Measurements from ENCODE around the gene TJP1.

The TJP1 gene

GRCh38 chr15:29822100-29822683 lies at the start of gene TJP1:
TJP1 (minus strand) TSS chr15:29822468; CDS start chr15:29822028, 440 bp downstream.
- peak; percentile 84 for DNase-seq (ENCODE audit: low spot score)

- no peak for DNase-seq (ENCODE audit: low spot score)
These were observed 49.1 kb upstream of the TJP1 start for GRCh38 chr15:29871401-29871800.

DNA sequence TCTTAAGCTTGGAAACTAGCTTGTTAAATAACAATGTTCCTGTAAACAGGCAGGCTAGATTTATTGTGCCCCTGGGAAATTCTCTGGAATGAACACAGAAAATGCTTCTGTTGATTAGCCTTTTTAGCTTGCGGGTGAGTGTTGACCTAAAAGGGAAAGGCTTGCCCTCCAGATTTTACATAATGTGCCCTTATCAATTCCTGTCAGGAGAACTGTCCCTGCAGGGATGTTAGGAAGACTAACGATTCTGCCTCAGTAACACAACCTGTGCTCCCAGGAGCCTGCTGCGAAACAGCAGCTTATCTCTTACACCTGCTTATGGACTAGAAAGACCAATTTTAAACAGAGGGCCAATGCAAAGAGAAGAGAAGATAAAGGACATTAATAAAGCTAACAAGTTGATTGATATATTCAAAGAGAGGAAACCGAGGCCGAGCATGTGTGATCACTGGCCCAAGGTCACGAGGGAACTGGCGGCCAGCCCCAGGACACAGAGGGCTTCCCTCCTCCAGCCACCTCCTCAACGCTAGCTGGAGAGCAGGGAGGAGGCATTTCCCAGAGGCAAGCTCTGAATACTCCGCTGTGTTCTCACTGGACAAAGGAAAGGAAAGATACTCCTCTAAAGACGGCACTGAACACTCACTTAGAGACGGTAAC lies 48.4 kb upstream of the TJP1 start:
- no peak for DNase-seq (ENCODE audit: low spot score)

DNA sequence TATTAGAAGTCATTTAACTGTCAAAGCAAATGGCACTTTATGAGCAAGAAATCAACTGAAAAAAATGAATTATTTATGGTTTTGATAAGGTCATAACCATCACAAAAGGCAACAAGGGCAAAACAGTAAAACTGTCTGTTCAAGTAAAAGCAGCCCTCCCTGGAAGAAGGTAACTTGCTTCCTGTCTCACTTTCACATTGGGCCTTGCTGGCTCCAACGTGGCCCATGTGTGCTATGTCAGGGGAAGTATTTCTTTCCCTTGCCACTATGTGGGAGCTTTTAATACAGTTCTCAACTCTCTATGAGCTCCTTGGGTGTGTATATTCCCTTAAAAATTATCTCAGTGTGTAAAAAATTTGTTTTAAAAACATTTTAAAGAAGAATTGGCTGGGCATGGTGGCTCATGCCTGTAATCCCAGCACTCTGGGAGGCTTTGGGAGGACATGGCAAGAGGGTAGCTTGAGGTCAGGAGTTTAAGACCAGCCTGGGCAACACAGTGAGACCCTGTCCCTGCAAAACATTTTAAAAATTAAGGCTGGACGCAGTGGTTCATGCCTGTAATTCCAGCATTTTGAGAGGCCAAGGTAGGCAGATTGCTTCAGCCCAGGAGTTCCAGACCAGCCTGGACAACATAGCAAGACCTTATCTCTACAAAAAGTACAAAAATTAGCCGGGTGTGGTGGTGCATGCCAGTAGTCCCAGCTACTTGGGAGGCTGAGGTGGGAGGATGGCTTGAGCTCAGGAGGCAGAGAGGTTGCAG lies 45.2 kb upstream of the TJP1 start:
- DNase-seq (ENCODE audit: low spot score) = no peak

GRCh38 chr15:29866337-29866736 lies 44.1 kb upstream of the TJP1 start:
- no peak for DNase-seq (ENCODE audit: low spot score)

DNA sequence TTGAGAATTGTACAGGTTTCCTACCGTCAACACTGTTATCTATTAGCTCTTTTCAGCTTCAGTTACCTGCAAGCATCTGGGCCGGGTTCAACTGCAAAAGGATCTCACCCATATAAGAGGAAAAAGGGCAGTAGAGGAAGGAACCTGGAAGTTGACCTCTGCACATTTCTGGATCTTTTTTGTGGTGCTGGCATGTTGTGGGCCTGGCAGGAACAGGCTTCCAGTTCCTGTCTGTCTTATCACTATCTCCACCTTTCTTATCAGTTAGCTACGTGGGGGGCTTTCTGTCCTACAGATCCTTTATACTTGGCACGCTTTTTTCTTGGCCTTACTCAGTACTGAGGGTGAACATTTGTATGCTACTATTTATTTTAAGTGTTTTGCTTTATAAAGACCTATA lies 42.2 kb upstream of the TJP1 start:
- DNase-seq (ENCODE audit: low spot score) = no peak

GRCh38 chr15:29863438-29863837 lies 41.2 kb upstream of the TJP1 start:
- no peak for DNase-seq (ENCODE audit: low spot score)

GRCh38 chr15:29862271-29862670 lies 40.0 kb upstream of the TJP1 start:
- DNase-seq (ENCODE audit: low spot score) = no peak

- no peak for DNase-seq (ENCODE audit: low spot score)
These were observed 38.6 kb upstream of the TJP1 start for GRCh38 chr15:29860872-29861271.

- DNase-seq (ENCODE audit: low spot score) = no peak
These were observed 37.9 kb upstream of the TJP1 start for GRCh38 chr15:29859973-29860715.

DNA sequence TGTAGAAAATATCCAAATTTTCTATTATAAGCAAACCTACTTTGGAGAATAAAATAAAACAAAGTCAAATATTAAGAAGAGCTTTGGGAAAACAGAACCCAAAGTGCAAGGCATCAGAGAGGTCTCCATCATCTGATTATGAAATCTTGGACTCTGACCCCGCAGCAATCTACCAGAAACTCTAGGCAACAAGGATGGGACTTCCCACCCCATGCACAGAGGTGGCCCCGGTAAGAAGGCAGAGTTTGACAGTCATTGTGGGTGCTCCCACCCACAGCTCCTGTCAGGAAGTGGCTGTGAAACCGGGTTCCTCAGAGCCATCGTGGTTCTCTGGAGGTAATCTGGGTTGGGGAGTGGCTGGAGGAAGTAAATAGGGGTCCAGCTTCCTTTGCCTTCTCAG lies 37.0 kb upstream of the TJP1 start:
- DNase-seq (ENCODE audit: low spot score) = no peak

GRCh38 chr15:29857221-29857789 lies 35.0 kb upstream of the TJP1 start:
- DNase-seq (ENCODE audit: low spot score) = no peak

DNA sequence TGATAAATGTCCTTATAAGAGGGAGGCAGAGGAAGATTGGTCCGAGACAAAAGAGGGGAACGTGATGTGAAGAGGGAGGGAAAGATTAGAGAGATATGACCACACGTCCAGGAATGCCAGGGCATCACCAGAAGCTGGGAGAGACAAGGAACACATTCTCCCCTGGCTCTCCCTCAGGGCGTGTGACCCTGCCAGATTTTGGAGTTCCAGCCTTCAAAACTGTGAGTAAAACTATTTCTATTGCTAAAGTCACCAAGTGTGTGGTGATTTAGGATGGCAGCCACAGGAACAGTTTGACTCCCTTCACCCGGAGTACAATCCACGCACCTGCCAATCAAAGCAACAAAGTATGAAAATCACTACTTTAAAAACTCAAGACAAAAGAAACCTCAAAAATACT lies 32.1 kb upstream of the TJP1 start:
- no peak for DNase-seq (ENCODE audit: low spot score)

DNA sequence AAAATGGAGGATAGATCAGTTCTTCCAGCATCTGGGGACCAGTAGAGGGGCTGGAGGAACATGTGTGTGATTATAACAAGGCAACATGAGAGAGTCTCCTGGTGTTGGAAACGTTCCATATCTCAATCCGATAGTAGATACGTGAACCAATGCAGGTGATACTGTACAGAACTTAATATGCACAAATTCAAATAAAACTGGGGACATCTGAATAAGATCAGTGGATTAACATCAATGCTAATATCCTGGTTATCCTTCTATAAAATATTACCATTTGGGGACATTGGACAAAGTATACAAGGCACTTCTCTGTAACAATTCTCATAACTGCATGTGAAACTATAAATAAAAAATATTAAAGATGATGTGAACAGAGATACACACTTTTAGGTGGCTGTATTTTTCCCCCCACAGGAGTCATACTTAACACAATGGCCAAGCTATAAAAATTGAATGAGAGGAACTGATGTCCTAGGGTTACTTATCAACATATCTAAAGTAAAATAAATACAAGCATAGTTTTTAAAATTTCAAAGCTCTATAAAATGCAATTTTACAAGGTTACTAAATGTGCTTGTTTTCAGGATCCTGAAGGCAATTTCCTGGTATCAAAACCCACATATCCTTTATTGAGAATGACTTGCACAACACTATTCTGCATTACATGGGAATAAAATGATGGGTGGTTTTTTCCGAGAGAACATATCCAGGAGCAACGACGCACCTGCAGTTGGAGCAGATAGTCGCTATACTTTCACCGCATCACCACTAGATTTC lies 31.1 kb upstream of the TJP1 start:
- DNase-seq (ENCODE audit: low spot score) = no peak

GRCh38 chr15:29852201-29852600 lies 29.9 kb upstream of the TJP1 start:
- DNase-seq (ENCODE audit: low spot score) = no peak

GRCh38 chr15:29849716-29850115 lies 27.4 kb upstream of the TJP1 start:
- no peak for DNase-seq (ENCODE audit: low spot score)

DNA sequence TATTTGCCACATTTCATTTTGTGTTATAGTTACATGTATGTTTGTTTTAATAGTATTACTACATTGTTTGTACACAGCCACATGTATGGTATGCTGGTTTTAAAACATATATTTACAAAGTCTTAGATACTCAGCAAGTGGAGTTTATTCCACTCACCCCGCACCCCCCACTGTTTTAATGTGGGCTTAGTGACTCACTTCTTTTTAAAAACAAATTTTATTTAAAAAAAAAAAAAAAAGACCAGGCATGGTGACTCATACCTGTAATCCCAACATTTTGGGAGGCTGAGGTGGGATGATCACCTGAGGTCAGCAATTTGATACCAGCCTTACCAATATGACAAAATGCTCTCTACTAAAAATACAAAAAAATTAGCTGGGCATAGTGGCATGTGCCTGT lies 26.9 kb upstream of the TJP1 start:
- no peak for DNase-seq (ENCODE audit: low spot score)

DNA sequence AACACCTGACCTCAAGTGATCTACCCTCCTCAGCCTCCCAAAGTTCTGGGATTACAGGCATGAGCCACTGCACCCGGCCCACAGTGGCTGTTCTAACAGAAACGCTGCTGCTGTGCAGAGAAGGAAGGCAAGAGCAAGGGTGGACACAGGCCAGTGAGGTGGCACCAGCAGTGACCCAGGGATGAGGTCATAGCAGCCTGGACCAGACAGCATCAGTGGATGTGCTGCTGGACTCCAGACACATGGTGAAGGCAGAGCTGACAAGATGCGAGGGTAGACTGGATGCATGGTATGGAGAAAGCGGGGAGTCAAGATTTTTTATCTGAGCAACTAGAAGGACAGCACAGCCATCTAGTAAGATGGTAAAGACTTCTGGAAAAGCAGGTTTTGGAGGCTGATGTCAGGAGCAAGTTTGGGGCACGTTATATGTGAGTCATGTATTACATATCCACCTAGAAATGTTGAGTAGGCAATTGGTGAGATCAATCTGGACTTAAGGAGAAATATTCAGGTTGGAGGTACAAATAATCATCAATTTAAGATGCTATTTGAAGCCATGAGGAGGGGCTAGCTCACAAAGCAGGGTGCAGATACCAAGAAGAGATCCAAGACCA lies 22.1 kb upstream of the TJP1 start:
- no peak for DNase-seq (ENCODE audit: low spot score)

- no peak for DNase-seq (ENCODE audit: low spot score)
These were observed 20.0 kb upstream of the TJP1 start for GRCh38 chr15:29842290-29842689.

DNA sequence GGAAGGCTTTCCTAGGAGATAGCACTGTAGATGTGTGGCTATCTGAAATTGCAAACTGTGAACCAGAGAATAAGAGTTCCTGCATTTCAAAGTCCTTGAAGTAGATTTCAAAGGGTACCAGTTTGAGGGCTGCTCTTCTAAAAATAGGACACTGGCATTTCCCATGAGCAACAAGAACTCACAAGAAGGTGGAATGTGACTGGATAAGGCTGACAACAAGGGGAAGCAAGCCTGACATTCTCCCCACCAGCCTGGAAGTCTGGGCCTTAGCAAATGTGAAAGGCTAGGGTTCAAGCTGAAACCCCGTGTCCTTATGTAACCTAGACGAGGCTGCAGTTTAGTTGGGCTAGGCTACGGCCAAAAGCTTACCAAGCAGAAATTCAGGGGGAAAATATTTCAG lies 18.7 kb upstream of the TJP1 start:
- DNase-seq (ENCODE audit: low spot score) = no peak

DNA sequence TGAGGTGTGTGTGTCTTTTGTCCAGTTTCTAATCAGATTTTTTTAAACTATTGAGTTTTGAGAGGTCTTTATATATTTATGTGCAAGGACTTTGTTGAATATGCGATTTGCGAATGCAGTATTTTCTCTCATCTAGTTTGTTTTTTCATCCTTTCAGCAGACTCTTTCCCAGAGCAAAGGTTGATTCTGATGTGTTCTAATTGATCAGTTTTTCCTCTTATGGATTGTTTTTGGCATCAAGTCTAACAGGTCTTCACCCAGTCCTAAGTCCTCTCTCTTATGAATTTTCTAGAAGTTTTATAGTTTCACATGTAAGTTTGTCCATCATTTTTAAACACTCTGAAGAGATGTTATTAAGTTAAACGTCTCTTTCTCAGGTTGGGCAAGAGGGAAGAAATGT lies 17.8 kb upstream of the TJP1 start:
- no peak for DNase-seq (ENCODE audit: low spot score)

Data from D341Med (cell line).